HTERT RPE-1 (cell line): ENCODE measurements around the gene BPHL.
"Not testable (repeated sequence)": the region's sequence is repeated elsewhere in the genome, so short reads cannot be mapped to it uniquely, and the experiment has no call there.

Source experiments
- in situ Hi-C: fragments of 300-500 bp; cut with MboI; formaldehyde crosslinking; loops from 4 replicates; pipeline ENCODE4 v1.14.3; 2020; ENCODE audit warnings: low sequenced_read_pairs

The BPHL gene

DNA sequence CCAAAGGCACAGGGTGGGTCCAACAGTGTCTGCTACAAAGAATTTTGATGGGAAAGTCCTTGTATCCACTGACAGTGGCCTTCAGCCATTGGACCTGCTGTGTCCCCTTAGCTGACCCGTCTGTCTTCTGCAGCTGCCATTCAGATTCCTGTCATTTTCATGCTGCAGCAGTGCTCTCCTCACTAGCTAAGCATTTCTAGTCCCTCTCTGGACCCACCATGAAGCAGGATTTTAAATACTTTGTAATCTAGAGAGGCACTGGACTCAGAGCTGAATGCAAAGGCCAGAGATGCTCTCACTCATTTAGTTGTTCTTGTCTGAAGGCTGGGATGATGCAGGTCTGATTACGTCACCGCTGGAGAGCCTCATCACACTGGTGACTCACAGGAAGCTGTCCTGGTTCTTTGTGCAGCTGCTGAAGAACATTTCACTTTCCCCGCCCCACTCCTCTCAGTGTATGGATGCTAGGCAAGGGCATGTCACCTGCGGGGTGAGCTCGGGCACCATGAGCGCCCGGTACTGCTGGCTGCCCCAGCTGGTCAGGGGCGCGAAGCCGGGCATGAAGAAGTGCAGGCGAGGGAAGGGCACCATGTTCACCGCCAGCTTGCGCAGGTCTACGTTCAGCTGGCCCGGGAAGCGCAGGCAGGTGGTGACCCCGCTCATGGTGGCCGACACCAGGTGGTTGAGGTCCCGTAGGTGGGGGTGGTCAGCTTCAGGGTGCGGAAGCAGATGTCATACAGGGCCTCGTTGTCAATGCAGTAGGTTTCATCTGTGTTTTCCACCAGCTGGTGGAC is 58.2 kb downstream of the BPHL start:
- in situ Hi-C loops = no loop called here

- in situ Hi-C loops = not testable (repeated sequence)
Measured at GRCh38 chr6:3178666-3179065, 60.2 kb downstream of the BPHL start.

DNA sequence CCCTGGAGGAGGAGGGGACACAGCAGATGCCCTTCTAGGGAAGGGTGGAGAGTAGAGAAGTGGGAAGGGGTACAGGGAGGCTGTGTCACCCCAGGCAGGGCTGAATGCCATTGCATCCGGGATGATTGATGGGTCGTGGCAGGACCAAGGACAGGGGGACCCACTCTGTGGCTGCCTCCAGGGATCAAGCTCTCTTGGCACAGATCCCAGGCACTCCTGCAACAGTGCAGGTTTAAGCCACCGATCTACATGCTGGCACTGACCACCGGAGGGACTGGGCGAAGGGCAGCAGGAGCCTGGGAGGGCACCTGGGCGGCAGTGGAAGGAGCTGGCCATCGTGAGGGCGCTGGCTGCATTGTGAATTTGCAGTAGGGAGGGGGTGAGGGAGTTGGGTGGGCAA is 61.4 kb downstream of the BPHL start:
- in situ Hi-C loops = not testable (repeated sequence)

DNA sequence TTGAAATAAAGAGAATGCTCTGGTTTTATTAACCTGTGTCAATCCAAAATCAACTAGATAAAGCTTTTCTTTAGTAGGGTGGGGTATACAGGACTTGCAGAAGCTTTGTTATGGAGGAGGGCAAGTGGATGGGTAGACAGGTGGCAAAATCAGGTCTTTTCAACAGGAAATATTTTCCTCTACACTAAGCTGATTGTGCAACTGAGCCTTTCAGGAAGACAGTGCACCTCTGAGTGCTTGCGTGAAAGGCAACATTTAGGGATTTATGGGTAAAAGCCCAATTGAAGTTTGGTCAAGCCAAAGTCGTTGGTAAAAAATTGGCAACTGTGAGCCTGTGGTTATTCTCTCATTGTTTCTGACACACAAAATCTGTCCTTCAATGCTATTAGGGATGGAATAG is 62.6 kb downstream of the BPHL start:
- in situ Hi-C loops = no loop called here

GRCh38 chr6:3183066-3183465 is 64.6 kb downstream of the BPHL start:
- in situ Hi-C loops = no loop called here

- in situ Hi-C loops = no loop called here
Measured at GRCh38 chr6:3186974-3187382, 68.5 kb downstream of the BPHL start.

DNA sequence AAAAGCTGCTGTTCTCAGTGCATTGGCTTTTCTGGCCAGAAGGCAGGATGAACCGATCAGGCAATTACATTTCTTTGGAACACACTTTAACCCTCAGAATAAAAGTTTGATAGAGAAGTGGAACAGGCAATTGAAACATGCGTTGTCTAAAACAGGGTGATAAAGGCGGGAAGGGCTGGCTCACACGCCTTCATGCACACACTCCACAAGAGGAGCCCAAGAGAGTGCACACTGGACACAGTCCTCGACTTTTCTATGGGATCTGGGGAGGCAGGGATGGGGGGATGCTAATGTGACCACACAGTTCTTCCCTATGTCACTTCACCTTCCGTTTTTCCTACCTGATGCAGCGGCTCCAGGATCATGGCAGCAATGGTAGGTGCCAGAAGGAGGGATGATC is 69.8 kb downstream of the BPHL start:
- in situ Hi-C loops = no loop called here

- in situ Hi-C loops = not testable (repeated sequence)
Measured at GRCh38 chr6:3189192-3189591, 70.7 kb downstream of the BPHL start.

GRCh38 chr6:3190056-3190455 is 71.5 kb downstream of the BPHL start:
- in situ Hi-C loops = no loop called here

DNA sequence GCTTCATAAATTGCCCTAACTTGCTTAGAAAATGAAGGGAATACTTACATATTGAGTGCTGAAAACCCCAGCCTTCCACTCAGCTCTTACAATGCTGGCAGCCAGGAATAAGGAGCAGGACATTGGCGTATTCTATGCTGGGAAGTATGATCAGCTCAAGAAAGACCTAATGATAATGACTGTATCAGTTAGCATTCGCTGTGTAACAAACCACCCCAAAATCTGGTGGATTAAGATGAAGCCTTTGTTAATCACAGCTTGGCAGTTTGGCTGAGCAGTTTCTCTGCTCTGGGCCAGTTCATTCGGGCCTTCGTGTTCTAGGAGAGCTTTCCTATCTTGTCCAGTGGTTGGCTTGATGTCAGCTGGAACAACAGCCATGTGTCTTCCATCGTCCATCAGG is 72.3 kb downstream of the BPHL start:
- in situ Hi-C loops = no loop called here

GRCh38 chr6:3193102-3193849 is 74.8 kb downstream of the BPHL start:
- in situ Hi-C loops = no loop called here

DNA sequence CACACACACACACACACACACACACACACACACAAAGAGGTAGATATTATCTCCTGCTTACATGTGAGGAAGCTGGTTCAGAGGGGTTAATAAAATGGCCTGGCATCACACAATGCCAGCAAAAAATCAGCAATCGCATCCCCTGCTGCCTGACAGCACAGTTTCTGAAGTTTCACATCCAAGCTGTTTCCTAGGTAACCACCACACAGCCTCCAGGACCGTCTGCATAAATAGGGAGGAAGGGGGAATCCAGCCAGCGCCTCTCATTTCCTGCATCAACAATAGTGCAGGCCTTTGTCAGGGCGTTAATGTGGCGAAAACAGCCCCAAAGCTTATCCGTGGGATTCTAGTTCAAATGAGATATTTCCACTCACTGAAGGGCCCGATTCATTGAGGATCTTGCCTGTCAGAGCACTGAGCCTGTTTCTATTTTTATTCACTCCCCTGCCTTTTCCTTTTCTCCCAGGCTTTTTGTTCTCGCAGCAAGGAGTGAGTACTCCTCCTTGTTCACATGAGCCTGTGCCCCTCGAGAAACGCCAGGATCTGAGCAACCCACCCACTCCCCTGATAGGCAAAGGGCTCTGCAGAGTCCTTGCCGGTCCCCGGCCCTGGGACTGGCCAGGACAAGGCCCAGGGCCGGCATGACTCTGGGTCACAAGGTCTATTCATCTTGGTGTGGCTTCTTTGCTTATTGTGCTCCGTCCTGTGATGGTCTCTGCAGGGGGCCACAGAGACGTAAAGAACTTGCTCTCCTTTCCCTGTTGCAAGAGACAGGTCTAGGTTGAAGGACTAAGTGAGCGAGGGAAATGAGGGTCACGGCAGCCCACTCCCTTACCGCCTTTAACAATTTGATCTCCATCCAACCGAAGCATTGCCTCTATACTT is 76.3 kb downstream of the BPHL start:
- in situ Hi-C loops = no loop called here

- in situ Hi-C loops = no loop called here
Measured at GRCh38 chr6:3195420-3195694, 76.8 kb downstream of the BPHL start.

GRCh38 chr6:3195695-3196497 is 77.4 kb downstream of the BPHL start:
- in situ Hi-C loops = no loop called here

GRCh38 chr6:3196770-3197169 is 78.3 kb downstream of the BPHL start:
- in situ Hi-C loops = no loop called here

DNA sequence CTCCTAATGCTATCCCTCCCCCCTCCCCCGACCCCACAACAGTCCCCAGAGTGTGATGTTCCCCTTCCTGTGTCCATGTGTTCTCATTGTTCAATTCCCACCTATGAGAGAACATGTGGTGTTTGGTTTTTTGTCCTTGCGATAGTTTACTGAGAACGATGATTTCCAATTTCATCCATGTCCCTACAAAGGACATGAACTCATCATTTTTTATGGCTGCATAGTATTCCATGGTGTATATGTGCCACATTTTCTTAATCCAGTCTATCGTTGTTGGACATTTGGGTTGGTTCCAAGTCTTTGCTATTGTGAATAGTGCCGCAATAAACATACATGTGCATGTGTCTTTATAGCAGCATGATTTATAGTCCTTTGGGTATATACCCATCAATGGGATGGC is 79.2 kb downstream of the BPHL start:
- in situ Hi-C loops = not testable (repeated sequence)

DNA sequence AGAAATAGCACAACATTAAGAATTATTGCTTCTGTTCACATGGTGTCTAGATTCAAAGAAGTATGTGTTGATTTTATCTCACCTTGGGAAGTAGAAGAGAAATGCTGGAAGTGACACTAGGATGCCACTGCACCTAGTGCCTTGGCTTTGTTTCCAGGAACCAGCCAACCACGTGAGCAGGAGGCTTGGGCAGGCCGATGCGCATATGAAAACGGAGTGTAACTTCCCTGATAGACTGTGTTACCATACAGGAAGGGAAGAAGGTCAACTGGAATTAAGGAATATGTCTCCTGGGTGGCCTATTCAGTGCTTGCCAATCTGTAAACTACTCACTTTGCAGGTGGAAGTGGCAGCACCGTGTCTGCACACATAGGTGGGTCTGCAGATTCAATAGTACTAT is 80.9 kb downstream of the BPHL start:
- in situ Hi-C loops = no loop called here

DNA sequence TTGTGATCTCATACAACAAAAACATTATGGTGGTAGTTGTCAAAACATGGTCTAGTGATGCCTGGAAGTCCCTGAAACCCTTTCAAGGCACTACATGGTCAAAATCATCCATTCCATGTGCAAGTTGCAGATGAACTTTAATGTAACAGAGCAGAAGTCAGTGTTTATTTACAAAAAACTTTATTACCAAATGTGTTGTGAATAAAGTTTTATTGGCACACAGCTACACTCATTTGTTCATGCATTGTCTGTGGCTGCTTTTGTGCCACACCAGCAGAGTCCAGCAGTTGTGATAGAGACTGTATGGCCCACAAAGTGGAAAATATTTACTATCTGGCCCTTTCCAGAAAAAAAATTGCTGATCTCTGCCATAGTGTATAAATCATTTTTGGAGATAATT is 82.2 kb downstream of the BPHL start:
- in situ Hi-C loops = no loop called here

- in situ Hi-C loops = no loop called here
Measured at GRCh38 chr6:3201388-3201787, 82.9 kb downstream of the BPHL start.
